K562 (cell line): ENCODE data around the gene TPGS1. TPM values are rescaled to one million over a fixed set of nuclear protein-coding genes. Genes with fewer than 3 reads are reported as not detected.
A peak's percentile ranks its signal among the peaks of the same experiment; 100 is the strongest.

Source experiments
- ATF6 ChIP-seq: sonication (generic); formaldehyde crosslinking; IDR thresholded peaks from 2 replicates; pipeline ENCODE4 v1.4.0; 2020; ENCODE audit warnings: mild to moderate bottlenecking, missing genetic modification reagents
- CHD2 ChIP-seq: IDR thresholded peaks from 2 replicates; pipeline ENCODE4 v1.6.1; 2011; ENCODE audit warnings: low read depth, low read length
- KDM1A ChIP-seq, 2 experiments: fragments of 450-650 bp; IDR thresholded peaks; 2 replicates each; pipeline ENCODE4 v1.6.1; 2016; ENCODE audit warnings: mild to moderate bottlenecking in 2 of 2
- LEF1 ChIP-seq: fragments of 450-650 bp; IDR thresholded peaks from 2 replicates; pipeline ENCODE4 v1.6.1; 2016; ENCODE audit warnings: mild to moderate bottlenecking
- NBN ChIP-seq: fragments of 450-650 bp; IDR thresholded peaks from 2 replicates; pipeline ENCODE4 v1.6.1; 2016; ENCODE audit warnings: low read depth, mild to moderate bottlenecking
- NONO ChIP-seq, 2 experiments: fragments of 200-400 bp in 1 of 2; fragments of 450-650 bp in 1 of 2; formaldehyde crosslinking in 1 of 2; IDR thresholded peaks; 2 replicates each; pipeline ENCODE4 v1.6.1; 2017; ENCODE audit warnings: low read depth in 2 of 2, mild to moderate bottlenecking in 2 of 2, moderate library complexity in 2 of 2, low read length in 1 of 2
- PCBP1 ChIP-seq: fragments of 200-400 bp; formaldehyde crosslinking; IDR thresholded peaks from 2 replicates; pipeline ENCODE4 v1.6.1; 2018; ENCODE audit warnings: mild to moderate bottlenecking, low read depth, low read length; ENCODE audit not compliant: poor library complexity, severe bottlenecking
- RBM14 ChIP-seq: fragments of 200-400 bp; formaldehyde crosslinking; IDR thresholded peaks from 2 replicates; pipeline ENCODE4 v1.6.1; 2018; ENCODE audit warnings: low read depth, mild to moderate bottlenecking, low read length, moderate library complexity, borderline replicate concordance; ENCODE audit not compliant: insufficient read depth
- REST ChIP-seq, 2 experiments: fragments of 450-650 bp; formaldehyde crosslinking in 1 of 2; IDR thresholded peaks; 2 replicates each; pipeline versions ENCODE4 v1.4.0 to v1.6.1; 2014 to 2020; ENCODE audit warnings: mild to moderate bottlenecking in 2 of 2, borderline replicate concordance in 1 of 2, low read depth in 1 of 2
- SETDB1 ChIP-seq: IDR thresholded peaks from one replicate; pipeline ENCODE4 v1.6.1; 2012; ENCODE audit warnings: low read length, control low read depth, inconsistent platforms
- SMARCC2 ChIP-seq: fragments of 450-650 bp; IDR thresholded peaks from 2 replicates; pipeline ENCODE4 v1.6.1; 2017; ENCODE audit warnings: antibody characterized with exemption, moderate library complexity, mild to moderate bottlenecking, low read depth
- TAF1 ChIP-seq: IDR thresholded peaks from 2 replicates; pipeline ENCODE4 v1.6.1; 2011; ENCODE audit warnings: mild to moderate bottlenecking, low read length, moderate library complexity; ENCODE audit not compliant: insufficient read depth, control insufficient read depth, severe bottlenecking; ENCODE audit errors: extremely low read depth
- XRCC5 ChIP-seq: fragments of 200-400 bp; formaldehyde crosslinking; IDR thresholded peaks from 2 replicates; pipeline ENCODE4 v1.6.1; 2017; ENCODE audit warnings: low read depth, mild to moderate bottlenecking, low read length
- ZNF232 ChIP-seq: sonication (generic); formaldehyde crosslinking; IDR thresholded peaks from 2 replicates; pipeline ENCODE4 v1.8.0; 2022; ENCODE audit warnings: mild to moderate bottlenecking, missing genetic modification reagents
- ZNF311 ChIP-seq: fragments of 250-450 bp; sonication (Bioruptor Pico); IDR thresholded peaks from 2 replicates; pipeline ENCODE4 v1.4.0; 2020; ENCODE audit warnings: mild to moderate bottlenecking, moderate library complexity
- ZNF507 ChIP-seq: conservative IDR thresholded peaks from 2 replicates; pipeline ENCODE4 v1.6.1; 2017; ENCODE audit warnings: missing genetic modification characterization, missing compliant biosample characterization
- ZNF695 ChIP-seq: fragments of 450-650 bp; formaldehyde crosslinking; IDR thresholded peaks from 2 replicates; pipeline ENCODE4 v1.4.0; 2020; ENCODE audit warnings: mild to moderate bottlenecking, moderate library complexity
- ZNF76 ChIP-seq: fragments of 250-450 bp; sonication (Bioruptor Pico); IDR thresholded peaks from 2 replicates; pipeline ENCODE4 v1.4.0; 2020; ENCODE audit warnings: mild to moderate bottlenecking, moderate library complexity, borderline replicate concordance
- polyA plus RNA-seq, 8 experiments: library from polyadenylated mRNA; depleted of rRNA in 4 of 8; stranded (reverse) in 5 of 8; unstranded in 3 of 8; fragments of >200 nt; fragmentation: Nextera tagmentation in 2 of 8; fragmentation: Illumina TruSeq in 1 of 8; extraction: Ambion mirVana in 2 of 8; extraction: Trizol in 1 of 8; gene quantifications; 2 replicates each; pipeline versions ENCODE4 v1.2.1 to v1.2.3, GENCODE V29; 2011 to 2014; ENCODE audit warnings: inconsistent platforms in 1 of 8, missing spikeins in 1 of 8
- total RNA-seq, 7 experiments: library from RNA; depleted of rRNA in 6 of 7; stranded (reverse); fragments of >200 nt in 6 of 7; fragmentation: Illumina TruSeq in 2 of 7; extraction: Trizol in 2 of 7; gene quantifications; 2 replicates each; pipeline versions ENCODE4 v1.2.1 to v1.2.3, GENCODE V29; 2011 to 2021; ENCODE audit warnings: low replicate concordance in 1 of 7

TPGS1 gene
- total and polyA plus RNA-seq, 9 of the 15 experiments (the other 6 are each of a cell fraction or from before 2014, with no cell fraction given): 0.30 to 31.6 (median 1.2) TPM; not detected in 2

- no peak for TF ChIP-seq RBM14
- no peak for TF ChIP-seq ZNF695 (CRISPR knock-in tag)
- TF ChIP-seq TAF1: no peak
- TF ChIP-seq ZNF76 (CRISPR knock-in tag): no peak
- no peak for TF ChIP-seq ZNF311 (CRISPR knock-in tag)
- no peak for TF ChIP-seq LEF1
- TF ChIP-seq REST (IDR thresholded peaks at IDR 0.05; ENCODE audit: borderline replicate concordance): peak; percentile 68
- TF ChIP-seq REST (CRISPR knock-in tag; IDR thresholded peaks at IDR 0.05; ENCODE audit: low read depth): no peak
- peak; percentile 50 for TF ChIP-seq PCBP1
- TF ChIP-seq KDM1A (IDR thresholded peaks at IDR 0.05): no peak
- no peak for TF ChIP-seq SMARCC2
- no peak for TF ChIP-seq ATF6 (CRISPR knock-in tag)
- peak; percentile 22; the same call in 1 of the 2 replicates for TF ChIP-seq NBN
- no peak for TF ChIP-seq ZNF232
- no peak for TF ChIP-seq SETDB1
- TF ChIP-seq NONO (IDR thresholded peaks at IDR 0.05; ENCODE audit: low read depth in 2 of 2, low read length in 1 of 2): no peak
- TF ChIP-seq CHD2: no peak
- peak; percentile 92 for TF ChIP-seq XRCC5
- TF ChIP-seq ZNF507 (tag): no peak
Measured at GRCh38 chr19:510606-511100, 3.4 kb downstream of the TPGS1 start (continued).
